NT2/D1 (cell line): ENCODE data around the gene JARID2.

Experiments
- DNase-seq: peaks from one replicate; pipeline ENCODE4 v3.0.0-alpha.2; 2011; ENCODE audit warnings: low read depth, low spot score
- H3K27me3 ChIP-seq: 2 replicates; pipeline ENCODE4 v1.6.0; 2011; ENCODE audit warnings: mild to moderate bottlenecking; ENCODE audit not compliant: insufficient read length, insufficient read depth
- H3K36me3 ChIP-seq: 2 replicates; pipeline ENCODE4 v1.6.1; 2011; ENCODE audit warnings: mild to moderate bottlenecking, low read length, mixed read lengths; ENCODE audit not compliant: insufficient read depth, insufficient read length
- H3K4me1 ChIP-seq: 2 replicates; pipeline ENCODE4 v1.5.1; 2011; ENCODE audit not compliant: insufficient read depth, insufficient read length
- H3K4me3 ChIP-seq: 2 replicates; pipeline ENCODE4 v1.5.1; 2011; ENCODE audit warnings: low read depth; ENCODE audit not compliant: insufficient read length
- H3K9ac ChIP-seq: 2 replicates; pipeline ENCODE4 v1.6.0; 2011; ENCODE audit warnings: low read depth; ENCODE audit not compliant: insufficient read length
- H3K9me3 ChIP-seq: 2 replicates; pipeline ENCODE4 v1.5.1; 2011; ENCODE audit warnings: mild to moderate bottlenecking, low read length; ENCODE audit not compliant: insufficient read depth
- SUZ12 ChIP-seq: IDR thresholded peaks from 2 replicates; pipeline ENCODE4 v1.6.1; 2011; ENCODE audit not compliant: insufficient read length, insufficient read depth; ENCODE audit errors: extremely low read depth
- YY1 ChIP-seq: IDR thresholded peaks from 2 replicates; pipeline ENCODE4 v1.6.1; 2011; ENCODE audit not compliant: insufficient read length, insufficient read depth
- ZNF274 ChIP-seq: IDR thresholded peaks from 2 replicates; pipeline ENCODE4 v1.6.1; 2011; ENCODE audit warnings: mild to moderate bottlenecking, low read depth, low read length

The JARID2 gene

GRCh38 chr6:15303162-15303919, 57.5 kb downstream of the JARID2 start:
- H3K9ac ChIP-seq, result no peak overlapping the region
- no peak for TF ChIP-seq ZNF274
- no peak for TF ChIP-seq YY1
- TF ChIP-seq SUZ12, result no peak
- H3K27me3 ChIP-seq, result no peaks in the 10 kb centered on the region
- H3K9me3 ChIP-seq, result no peaks in the 10 kb centered on the region
- no peak for DNase-seq
- H3K36me3 ChIP-seq, result no peaks in the 10 kb centered on the region
- peaks cover 2% of the 10 kb centered on the region for H3K4me1 ChIP-seq
- no peak overlapping the region for H3K4me3 ChIP-seq

DNA sequence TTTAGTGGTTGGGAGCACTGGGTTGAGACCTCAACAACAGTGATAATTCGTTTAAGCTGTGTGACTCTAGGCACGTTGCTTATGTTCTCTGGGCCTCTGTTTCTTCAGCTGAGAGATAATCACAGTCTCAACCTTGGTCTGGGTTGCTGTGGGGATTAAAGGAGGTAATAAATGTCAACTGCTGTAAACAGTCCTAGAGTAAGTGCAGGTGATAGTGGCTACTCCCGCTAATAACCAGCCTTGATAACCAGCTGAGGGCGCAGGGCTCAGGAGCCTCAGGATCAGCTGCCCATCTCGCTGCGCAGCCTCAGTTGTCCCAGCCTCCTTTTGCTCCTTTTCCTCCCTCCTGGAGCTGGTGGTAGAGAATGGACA, 58.0 kb downstream of the JARID2 start:
- H3K36me3 ChIP-seq, result no peaks in the 10 kb centered on the region
- TF ChIP-seq ZNF274, result no peak
- no peak for TF ChIP-seq YY1
- no peak for TF ChIP-seq SUZ12
- H3K27me3 ChIP-seq, result no peaks in the 10 kb centered on the region
- H3K9me3 ChIP-seq, result no peaks in the 10 kb centered on the region
- H3K9ac ChIP-seq, result no peak overlapping the region
- no peak for DNase-seq
- H3K4me1 ChIP-seq, result peaks cover 2% of the 10 kb centered on the region
- no peak overlapping the region for H3K4me3 ChIP-seq

DNA sequence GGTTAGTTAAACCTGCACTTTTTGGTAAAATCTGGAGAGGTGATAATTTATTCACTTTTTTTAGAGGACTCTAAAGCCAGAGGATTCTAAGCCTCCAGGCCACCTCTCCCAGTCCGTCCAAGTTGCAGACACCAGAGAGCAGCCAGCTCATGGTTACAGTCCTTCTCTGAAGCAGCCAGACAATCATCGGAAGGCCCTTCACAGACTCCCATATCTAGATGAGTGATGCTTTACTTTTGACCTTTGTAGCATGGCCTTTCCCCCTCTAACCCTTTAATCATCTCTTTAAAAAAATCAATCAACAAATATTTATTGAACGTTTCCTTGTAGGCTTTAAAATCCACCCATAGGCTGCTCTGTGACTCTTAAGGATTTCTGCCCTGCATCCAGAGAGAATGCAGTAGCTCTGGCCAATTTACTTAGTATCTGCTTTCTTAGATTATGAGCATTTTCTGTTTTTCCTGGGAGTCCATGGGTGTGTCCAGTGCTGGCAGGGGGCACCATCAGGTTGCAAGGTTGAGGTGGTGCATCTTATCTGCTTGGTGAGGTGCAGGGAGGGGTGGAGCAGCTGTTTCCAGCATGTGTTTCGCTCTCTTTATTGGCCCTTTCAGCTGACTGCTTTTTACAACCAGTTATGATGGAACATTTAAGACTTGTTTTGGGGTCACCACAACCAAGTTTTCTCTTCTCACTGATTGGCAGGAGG, 58.6 kb downstream of the JARID2 start:
- TF ChIP-seq ZNF274 (no peak), SUZ12 (no peak), YY1 (no peak)
- no peak overlapping the region for H3K4me3 ChIP-seq
- no peaks in the 10 kb centered on the region for H3K27me3 ChIP-seq
- peaks cover 2% of the 10 kb centered on the region for H3K4me1 ChIP-seq
- H3K9me3 ChIP-seq, result no peaks in the 10 kb centered on the region
- no peaks in the 10 kb centered on the region for H3K36me3 ChIP-seq
- no peak for DNase-seq
- H3K9ac ChIP-seq, result no peak overlapping the region

- H3K36me3 ChIP-seq, result no peaks in the 10 kb centered on the region
- H3K9ac ChIP-seq, result no peak overlapping the region
- DNase-seq, result no peak
- H3K4me1 ChIP-seq, result peaks cover 2% of the 10 kb centered on the region
- H3K9me3 ChIP-seq, result no peaks in the 10 kb centered on the region
- no peak for TF ChIP-seq ZNF274
- TF ChIP-seq SUZ12, result no peak
- no peak for TF ChIP-seq YY1
- H3K27me3 ChIP-seq, result no peaks in the 10 kb centered on the region
- no peak overlapping the region for H3K4me3 ChIP-seq
Measured at GRCh38 chr6:15305496-15305895, 59.6 kb downstream of the JARID2 start.

GRCh38 chr6:15305909-15306308, 60.0 kb downstream of the JARID2 start:
- TF ChIP-seq ZNF274, result no peak
- no peak for TF ChIP-seq SUZ12
- no peak for TF ChIP-seq YY1
- H3K36me3 ChIP-seq, result no peaks in the 10 kb centered on the region
- peaks cover 2% of the 10 kb centered on the region for H3K4me1 ChIP-seq
- H3K4me3 ChIP-seq, result no peak overlapping the region
- DNase-seq, result no peak
- no peak overlapping the region for H3K9ac ChIP-seq
- H3K9me3 ChIP-seq, result no peaks in the 10 kb centered on the region
- H3K27me3 ChIP-seq, result no peaks in the 10 kb centered on the region

DNA sequence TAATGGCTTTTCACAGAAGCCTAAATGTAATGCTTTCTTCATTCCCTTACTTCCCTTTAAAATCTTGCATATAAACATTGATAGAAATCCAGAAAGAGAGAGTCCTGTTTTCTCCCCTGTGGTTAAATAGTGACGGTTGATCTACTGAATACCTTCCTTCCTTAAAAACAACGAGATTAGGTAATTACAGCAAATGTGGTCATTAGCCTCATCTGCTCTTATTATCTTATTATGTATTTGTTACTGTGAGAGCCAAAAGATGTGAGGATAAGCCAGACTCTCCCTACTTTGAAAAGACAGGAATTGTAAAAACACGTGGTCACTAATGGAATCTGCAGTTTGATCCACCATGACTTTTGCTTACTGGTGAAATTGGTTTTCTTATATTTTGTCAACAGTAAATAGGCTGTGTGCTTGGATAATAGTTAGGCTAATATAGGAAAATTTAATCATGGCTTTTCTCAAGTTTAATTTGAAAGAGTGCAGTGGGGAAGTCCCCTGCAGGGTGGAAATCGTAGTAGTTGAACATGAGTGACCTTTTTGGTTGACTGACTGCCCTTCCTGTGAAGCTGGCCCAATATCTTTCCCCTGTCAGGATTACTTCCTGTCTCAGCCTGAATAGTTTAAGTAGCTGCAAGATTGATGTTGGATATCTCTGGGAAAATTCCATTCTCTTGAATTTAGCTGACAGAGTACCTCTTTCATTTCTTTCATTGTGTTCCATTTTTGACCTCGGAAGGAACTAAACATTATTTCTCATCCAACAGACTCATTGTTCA, 62.8 kb downstream of the JARID2 start:
- no peaks in the 10 kb centered on the region for H3K27me3 ChIP-seq
- H3K9me3 ChIP-seq, result no peaks in the 10 kb centered on the region
- no peak overlapping the region for H3K9ac ChIP-seq
- no peak overlapping the region for H3K4me3 ChIP-seq
- TF ChIP-seq ZNF274 (no peak), SUZ12 (no peak)
- DNase-seq, result no peak
- peaks cover 2% of the 10 kb centered on the region for H3K36me3 ChIP-seq
- H3K4me1 ChIP-seq, result peaks cover 4% of the 10 kb centered on the region

DNA sequence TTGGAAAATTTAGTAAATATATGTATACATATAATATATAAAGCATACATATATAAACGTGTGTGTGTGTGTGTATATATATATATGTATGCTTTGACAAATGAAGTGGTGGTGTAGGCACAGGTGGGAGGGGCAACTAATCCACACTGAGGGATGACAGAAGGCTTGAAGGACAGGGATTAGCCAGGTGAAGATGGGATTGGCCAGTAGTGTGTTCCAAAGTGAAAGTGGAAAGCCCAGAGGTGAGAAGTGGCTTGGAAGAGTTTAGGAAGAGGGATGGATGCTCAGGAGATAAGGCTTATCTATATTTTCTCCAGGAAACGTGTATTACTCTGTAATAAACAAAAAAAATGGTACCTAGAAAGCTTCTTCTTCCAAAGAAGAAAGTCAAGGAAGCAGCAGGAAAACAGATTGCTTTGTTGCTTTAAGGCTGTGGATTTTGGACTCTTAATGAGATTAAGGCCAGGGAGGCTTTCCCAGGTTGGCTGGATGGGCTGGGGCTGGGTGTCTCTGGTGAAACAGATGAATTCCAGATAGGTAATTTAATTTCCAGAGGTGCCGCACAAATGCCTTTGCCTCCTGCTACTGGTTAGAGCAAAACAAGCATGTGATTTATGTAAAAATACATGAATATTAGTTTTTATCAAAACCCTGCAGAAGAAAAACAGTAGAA, 63.9 kb downstream of the JARID2 start:
- TF ChIP-seq SUZ12 (no peak), ZNF274 (no peak), YY1 (no peak)

More for the DNA sequence above, 63.9 kb downstream of the JARID2 start:
- Histone ChIP-seq H3K9me3 (no peaks in the 10 kb centered on the region), H3K27me3 (no peaks in the 10 kb centered on the region), H3K36me3 (peaks cover 2% of the 10 kb centered on the region), H3K9ac (no peak overlapping the region), H3K4me1 (peaks cover 2% of the 10 kb centered on the region), H3K4me3 (no peak overlapping the region)
- DNase-seq, result no peak
